PFSK-1 (cell line): ENCODE measurements around the gene ASIC1.

ENCODE experiments used
- FOXP2 ChIP-seq: optimal IDR thresholded peaks from 2 replicates; pipeline ENCODE3; 2011; ENCODE audit warnings: borderline replicate concordance, control low read depth, inconsistent platforms; ENCODE audit not compliant: insufficient read depth; ENCODE audit errors: extremely low read length, extremely low read depth
- POLR2AphosphoS5 ChIP-seq: IDR thresholded peaks from 2 replicates; pipeline ENCODE4 v1.6.1; 2012; ENCODE audit warnings: low read depth, mild to moderate bottlenecking, control low read depth, low read length, moderate library complexity
- SIN3A ChIP-seq: IDR thresholded peaks from 2 replicates; pipeline ENCODE4 v1.6.1; 2012; ENCODE audit warnings: mild to moderate bottlenecking, low read length, moderate library complexity, borderline replicate concordance; ENCODE audit not compliant: insufficient read depth
- TAF1 ChIP-seq: IDR thresholded peaks from 2 replicates; pipeline ENCODE4 v1.6.1; 2012; ENCODE audit warnings: low read length, control low read depth, borderline replicate concordance; ENCODE audit not compliant: insufficient read depth
- TF ChIP-seq, protein P1 (sequence below), 2 experiments: IDR thresholded peaks; 2 replicates each; pipeline versions ENCODE4 v1.6.1 to v1.8.0; 2011 to 2012; ENCODE audit warnings: low read depth in 2 of 2, low read length in 2 of 2, control low read depth in 1 of 2, inconsistent platforms in 1 of 2, mild to moderate bottlenecking in 1 of 2, moderate library complexity in 1 of 2; ENCODE audit not compliant: insufficient read depth in 1 of 2

DNA sequence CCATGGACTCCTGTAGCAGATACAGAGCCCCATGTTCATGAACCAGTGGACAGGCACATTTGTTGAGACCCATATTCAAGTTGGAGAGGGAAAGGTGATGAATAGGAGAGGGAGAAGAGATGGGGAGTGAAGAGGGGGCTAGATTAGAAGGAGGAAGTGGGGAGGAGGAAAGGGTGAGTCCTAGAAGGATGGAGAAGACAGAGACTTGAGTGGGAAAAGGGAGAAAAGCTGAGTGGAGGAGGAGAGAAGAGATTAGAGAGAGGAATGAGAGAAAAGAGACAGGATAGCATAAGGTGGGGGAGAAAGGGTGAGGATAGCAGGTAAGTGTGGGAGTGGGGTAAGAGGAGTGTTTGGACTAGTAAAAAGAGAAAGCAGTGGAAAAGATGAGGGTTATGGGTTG, 4.9 kb upstream of the ASIC1 start:
- TF ChIP-seq TAF1 (no peak), POLR2AphosphoS5 (no peak), FOXP2 (no peak), SIN3A (no peak)
- TF ChIP-seq, protein P1, sequence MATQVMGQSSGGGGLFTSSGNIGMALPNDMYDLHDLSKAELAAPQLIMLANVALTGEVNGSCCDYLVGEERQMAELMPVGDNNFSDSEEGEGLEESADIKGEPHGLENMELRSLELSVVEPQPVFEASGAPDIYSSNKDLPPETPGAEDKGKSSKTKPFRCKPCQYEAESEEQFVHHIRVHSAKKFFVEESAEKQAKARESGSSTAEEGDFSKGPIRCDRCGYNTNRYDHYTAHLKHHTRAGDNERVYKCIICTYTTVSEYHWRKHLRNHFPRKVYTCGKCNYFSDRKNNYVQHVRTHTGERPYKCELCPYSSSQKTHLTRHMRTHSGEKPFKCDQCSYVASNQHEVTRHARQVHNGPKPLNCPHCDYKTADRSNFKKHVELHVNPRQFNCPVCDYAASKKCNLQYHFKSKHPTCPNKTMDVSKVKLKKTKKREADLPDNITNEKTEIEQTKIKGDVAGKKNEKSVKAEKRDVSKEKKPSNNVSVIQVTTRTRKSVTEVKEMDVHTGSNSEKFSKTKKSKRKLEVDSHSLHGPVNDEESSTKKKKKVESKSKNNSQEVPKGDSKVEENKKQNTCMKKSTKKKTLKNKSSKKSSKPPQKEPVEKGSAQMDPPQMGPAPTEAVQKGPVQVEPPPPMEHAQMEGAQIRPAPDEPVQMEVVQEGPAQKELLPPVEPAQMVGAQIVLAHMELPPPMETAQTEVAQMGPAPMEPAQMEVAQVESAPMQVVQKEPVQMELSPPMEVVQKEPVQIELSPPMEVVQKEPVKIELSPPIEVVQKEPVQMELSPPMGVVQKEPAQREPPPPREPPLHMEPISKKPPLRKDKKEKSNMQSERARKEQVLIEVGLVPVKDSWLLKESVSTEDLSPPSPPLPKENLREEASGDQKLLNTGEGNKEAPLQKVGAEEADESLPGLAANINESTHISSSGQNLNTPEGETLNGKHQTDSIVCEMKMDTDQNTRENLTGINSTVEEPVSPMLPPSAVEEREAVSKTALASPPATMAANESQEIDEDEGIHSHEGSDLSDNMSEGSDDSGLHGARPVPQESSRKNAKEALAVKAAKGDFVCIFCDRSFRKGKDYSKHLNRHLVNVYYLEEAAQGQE (IDR thresholded peaks at IDR 0.05; ENCODE audit: insufficient read depth in 1 of 2, low read depth in 2 of 2, low read length in 2 of 2), result no peak
